Endometrium (tissue), 2 donors: ENCODE results near the gene MGAT3.

Experiments
- FAIRE-seq: peaks from 2 replicates; lab custom pipeline; 2012; peaks lifted over from hg19 to GRCh38; lab: Jason Lieb, UNC
- donor health status: control.
- donor health status: control.

MGAT3 gene

DNA sequence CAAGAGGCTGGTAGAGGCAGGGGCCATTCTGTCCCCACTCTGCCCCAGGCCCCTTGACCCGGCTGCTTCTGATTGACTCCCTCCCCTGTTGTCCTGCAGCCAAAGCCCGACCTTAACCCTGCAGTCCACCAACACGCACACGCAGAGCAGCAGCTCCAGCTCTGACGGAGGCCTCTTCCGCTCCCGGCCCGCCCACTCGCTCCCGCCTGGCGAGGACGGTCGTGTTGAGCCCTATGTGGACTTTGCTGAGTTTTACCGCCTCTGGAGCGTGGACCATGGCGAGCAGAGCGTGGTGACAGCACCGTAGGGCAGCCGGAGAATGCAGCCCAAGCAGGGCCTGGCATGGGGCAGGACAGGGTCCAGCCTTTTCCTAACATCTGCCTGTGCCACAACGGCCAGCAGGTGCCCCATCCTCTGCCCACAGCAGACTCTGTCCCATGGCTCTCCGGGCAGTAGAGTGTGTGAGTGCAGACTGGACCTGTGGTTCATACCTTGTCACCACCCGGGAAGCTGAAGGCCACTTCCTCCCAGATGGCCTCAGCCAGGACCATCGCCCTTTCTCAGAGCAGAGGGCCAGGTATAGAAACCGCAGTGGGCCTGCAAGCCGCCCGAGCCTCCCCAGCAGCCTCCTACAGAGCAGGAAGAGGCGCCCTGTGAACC, 26.8 kb upstream of the MGAT3 start:
- FAIRE-seq, result no peak

DNA sequence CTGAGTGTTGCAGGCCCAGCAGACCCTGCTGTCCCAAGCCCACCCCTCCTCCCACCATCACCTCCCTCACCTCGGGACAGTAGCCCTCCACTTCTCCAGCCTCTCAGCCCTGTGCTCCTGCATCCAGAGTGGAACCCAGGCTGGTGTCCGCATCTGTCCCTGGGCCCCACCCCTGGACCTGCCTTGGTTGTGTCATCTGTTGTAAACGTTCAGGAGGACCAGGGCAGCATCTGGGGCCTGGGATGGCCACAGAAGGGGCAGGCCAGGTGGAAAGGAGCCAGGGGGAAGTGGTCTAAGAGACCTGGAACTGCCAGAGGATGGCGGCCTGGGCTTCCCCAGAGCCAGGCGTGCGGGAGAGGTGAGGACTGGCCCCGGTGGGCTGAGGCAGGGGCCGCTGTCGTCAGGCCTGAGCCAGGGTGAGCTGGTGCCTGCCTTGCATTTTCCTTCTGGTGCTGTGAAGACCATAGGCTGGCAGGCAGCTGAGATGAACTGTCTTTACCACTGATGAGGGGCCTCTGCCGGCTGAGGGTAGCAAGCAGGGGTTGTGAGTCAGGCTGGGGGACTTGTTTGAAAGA, 26.1 kb upstream of the MGAT3 start:
- no peak for FAIRE-seq

DNA sequence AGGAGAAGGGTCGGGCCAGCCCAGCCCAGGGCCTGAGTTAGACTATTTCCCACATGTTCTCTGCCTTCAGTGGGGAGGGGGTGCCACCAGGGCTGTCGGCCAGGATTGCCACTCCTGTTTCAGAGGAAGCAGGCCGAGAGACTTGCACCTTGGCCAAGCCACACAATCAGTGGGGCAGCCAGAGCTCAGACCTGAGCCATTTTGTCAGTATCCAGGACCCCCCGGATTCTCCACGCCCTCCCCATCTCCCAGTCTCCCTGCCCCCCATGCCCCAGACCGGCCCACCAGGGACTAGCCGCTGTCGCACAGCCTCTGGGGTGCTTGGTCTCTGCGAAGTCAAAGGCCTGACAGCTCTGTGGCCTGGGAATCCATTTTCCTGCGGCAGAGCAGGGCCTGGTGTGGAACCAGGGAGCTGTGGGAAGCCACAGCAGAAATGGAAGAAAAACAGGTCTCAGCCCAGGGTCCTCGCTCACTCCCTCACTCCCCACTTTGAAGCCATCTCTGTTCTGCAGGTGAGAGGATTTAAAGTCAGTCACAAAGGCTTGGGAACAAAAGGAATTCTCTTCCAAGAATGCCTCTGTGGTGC, 25.5 kb upstream of the MGAT3 start:
- no peak for FAIRE-seq

DNA sequence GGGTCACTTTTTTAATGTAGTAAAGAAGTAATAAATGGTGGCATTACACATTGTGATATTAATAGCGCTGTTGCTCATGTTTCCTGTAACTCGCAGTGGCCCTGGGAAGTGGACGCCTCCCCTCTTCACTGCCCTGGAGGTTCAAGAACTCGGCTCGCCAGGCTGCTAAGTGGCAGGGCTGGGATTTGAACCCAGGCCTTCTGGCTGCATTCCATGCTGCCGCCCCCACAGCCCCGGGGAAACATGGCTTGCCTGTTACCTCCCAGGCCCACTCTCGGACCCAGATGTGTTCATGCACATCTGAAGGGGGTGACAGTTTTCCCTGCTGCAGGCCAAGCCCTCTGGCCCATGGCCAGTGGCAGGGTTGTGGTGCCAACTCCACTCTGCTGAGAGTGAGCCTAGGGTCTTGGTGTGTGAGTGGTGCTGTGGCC, 25.0 kb upstream of the MGAT3 start:
- no peak for FAIRE-seq

DNA sequence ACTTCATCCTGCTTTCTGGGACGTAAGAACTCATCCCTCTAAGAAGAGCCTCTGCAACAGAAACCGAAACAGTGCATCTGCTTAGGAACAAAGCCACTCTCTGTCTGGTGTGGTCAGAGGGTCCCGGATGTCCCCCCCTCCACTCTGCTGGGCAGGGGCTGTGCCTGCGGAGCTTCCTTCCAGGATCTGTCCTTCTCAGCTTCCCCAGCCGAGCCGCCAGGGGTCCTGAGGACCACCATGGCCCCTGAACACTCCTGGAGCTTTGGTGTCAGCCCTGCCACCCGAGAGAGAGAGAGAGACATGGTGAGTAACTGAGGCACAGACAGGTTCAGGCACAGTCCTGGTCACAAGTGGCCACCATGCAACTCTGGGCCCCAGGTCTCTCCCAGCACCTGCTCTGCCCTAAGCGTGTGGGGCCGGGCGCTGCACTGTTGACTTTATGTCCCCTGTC, 24.4 kb upstream of the MGAT3 start:
- no peak for FAIRE-seq

DNA sequence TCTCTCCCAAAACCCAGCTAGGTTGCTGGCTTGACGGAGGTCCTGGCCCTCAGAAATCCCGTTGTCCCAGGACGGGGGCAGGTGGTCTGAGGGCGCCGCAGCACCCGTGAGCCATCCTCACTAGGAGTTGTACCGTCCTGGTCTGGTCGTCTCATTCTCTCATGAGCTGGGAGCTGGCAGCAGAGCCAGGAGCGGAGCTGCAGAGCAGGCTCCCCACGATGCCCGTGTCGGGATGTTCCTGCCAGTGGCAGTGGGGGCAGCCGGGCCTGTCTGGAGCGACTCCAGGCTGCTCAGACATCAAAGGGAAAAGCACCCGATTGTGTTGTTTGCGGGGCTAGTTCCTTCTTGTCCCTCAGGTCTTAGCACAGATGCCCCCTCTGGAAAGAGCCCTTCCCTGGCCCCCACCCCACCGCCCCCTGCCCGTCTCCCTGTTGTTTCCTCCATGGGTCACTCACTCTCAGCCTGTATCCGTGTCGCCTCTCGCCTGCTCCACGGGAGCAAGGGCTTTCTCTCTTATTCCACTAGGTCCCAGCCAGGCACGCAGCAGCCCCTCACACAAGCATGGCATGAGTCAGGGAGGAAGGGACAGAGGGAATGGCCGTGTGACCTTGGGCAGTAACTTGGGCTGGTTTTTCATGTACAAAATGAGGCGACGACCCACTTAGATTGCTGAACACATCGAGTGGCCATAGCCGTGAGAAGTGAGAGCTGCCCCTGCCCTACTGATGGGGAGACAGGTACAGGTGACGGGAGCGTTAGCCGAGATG, 23.2 kb upstream of the MGAT3 start:
- FAIRE-seq, result no peak

DNA sequence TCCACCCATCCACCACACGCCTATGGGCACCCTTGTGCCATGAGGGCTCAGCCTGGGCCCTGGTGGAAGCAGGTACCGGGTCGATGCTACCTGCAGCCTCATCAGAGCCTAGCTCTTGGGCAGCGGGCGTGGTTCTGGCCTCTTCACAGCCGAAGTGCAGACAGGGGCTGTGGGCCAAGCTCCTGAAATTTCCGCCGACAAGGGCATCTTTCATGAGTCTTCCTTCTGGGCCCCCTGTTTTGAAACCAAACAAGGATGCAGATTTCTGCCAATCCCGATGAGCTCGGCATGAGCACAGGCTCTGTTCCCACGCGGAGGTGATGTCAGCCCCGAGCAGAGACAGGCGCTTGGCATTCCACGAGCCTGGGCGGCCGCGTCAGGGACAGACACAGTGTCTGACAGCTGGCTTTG, 22.6 kb upstream of the MGAT3 start:
- no peak for FAIRE-seq

DNA sequence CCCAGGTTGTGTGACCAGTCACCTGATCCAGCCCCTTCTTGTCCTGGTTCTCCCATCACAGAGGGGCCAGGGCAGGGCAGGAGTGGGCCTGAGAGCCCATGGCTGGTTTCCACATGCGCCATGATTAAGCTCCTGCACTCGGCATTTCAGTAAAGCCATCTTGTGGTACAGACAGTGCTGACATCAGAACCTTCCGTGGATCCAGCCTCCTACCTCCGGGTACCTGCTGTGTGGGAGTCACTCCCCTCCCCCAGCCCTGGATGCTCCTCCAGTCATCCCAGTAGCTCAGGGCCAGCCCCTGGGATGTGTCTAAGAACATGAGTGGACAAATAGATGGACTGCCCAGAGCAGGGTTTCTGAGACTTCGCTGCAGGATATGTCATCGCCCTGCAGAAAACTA, 22.1 kb upstream of the MGAT3 start:
- FAIRE-seq, result no peak

DNA sequence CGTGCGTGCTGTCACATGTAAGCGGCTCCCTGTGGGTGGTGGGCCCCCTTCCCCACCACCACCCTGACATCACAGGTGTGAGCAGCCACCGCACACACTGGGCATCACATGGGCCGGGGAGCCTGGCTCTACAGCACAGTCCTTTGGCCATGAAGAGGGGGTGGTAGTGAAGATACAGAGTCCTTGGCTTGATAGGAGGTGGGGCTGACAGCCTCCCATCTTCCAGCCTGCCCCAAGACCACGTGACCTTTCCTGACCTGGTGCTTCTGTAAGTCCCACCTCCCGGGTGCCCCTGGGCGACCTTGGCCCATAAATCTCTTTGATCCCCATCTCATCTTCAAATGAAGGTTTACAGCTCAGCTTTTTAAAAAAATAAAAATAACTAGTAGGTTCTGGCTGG, 21.2 kb upstream of the MGAT3 start:
- FAIRE-seq, result no peak

DNA sequence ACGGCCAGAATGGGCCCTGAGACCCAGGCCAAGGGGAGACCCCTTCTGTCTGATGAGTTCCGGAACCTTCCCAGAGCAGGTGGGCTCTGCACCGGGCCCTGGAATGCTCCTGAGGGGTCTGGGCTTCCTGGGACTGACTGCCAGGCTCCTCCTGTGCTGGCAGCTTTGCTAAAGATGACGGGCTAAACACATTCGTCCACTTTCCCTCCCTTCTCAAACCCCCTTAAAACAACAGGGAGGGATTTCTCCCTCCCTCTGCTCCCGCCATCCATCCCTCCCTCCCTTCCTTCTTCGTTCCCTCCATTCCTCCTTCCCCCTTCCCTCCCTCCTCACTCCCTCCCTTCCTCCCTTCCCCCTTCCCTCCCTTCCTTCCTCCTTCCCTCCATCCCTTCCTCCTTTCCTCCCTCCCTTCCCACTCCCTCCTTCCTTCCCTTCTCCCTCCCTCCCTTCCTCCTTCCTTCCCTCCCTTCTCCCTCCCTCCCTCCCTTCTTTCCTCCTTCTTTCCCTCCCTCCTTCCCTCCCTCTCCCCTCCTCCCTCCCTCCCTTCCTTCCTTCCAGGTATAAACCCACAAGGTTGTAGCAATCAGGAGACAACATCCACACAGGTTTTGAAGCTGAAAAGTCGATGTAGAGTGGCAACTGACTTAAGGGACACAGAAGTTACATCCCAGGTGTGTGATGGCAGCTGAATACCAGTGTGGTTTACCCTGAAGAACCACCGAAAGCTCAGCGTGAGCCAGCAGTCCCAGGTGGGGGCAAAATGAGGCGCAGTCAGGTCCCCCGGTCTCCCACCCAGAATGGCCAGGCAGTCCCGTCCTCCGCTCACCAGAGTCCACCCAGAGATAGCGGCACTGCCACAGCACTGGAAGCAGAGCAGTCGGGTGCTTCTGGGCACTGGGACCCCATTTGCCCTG, 18.8 kb upstream of the MGAT3 start:
- FAIRE-seq, result no peak

DNA sequence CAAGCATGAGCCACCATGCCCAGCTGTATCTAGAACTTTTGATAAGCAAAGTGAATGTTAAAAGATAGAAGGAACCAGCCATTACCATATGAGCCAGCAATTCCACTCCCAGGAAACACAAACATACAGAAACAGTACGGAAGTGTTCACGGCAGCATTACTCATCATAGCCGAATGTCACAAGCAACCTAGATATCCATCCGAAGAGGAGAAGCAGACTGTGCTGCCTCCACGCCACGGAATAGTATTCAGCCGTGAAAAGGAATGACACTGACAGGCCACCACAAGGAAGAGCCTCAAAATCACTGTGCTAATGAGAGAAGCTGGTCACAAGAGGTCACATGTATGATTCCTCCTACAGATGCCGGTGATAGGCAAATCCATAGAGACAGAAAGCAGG, 17.6 kb upstream of the MGAT3 start:
- no peak for FAIRE-seq

DNA sequence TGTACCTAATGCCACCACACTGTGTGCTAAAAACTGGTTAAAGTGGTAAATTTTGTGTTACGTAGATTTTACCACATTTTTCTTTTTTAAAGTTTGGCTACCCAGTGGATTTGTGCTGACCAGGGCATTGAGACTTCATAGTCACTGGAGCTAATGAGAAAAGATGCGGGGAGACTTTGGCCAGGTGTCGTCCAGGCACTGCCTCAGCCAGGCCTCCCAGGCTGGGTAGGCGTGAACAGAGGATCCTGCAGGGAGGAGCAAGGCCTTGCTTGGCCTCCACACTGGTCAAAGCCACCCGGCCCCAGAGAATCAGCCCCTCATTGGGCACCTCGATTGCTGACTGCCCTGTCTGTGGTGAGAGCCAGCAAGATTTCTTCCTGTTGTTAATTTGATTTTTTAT, 13.4 kb upstream of the MGAT3 start:
- FAIRE-seq, result no peak

DNA sequence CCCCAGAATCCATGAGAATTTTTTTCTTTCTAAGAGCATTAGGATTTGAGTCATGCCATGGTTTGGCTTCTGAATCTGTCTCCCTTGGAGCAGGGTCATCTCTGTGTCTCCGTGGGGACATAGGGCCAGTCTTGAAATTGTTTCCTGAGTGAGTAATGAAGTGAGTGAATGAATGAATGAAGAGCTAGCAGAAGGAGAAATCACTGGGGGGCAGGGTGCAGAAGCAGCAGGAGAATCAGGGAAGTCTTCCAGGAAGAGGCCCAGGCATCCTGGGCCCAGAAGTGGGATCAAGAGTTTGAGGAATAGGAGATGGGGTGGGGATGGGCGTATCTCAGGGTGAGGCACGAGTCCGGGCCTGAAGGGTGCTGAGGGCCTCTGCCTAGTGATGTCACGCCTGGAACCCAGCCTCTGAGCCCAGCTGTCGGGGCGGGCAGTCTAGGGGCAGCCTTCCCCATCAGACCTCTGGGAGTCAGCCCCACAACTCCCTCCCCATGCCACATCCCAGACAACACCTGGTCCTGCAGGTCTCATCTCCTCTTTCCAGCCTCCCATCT, 12.5 kb upstream of the MGAT3 start:
- FAIRE-seq, result no peak

DNA sequence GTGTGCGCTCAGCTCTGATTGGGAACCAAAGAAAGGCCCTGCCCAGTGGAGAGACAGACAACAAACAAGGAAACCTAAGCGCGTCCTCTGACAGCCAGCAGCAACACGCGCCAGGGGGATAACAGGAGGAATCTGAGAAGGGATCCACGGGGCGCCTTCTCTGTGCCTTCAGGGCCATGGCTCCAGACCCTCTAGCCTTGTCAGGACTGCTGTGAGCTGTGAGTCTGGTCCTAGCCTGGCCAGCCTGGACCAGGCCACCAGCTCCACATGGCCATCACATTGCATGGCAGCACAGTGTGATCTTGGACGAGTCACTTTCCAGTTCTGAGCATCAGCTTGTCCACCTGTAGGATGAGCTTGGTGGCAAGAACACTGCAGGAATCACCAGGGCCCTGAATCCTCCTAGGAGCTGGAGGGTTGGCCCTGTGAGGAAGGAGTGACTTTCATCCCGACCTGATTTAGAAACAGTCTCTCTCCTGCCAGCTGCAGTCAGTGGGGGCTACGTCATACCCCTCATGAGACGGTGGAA, 11.8 kb upstream of the MGAT3 start:
- FAIRE-seq, result no peak

DNA sequence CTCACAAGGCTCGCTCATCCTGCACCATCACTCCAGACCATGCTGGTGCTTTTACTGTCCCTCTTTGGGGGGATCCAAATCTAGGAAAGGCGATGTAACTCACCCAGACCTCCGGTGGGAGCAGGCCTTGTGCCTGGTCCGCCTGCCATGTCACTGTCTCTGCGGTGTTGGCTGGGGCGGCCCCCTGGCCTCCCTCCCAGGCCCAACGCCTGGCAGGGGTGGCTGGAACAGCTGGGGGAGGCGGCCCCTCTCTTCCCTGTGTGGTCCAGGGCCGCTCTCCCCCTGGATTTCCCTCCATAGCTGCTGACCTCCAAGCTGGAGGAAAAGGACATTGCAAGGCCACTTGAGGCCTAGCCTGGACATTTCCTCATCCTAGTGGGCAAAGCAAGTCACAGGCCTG, 11.1 kb upstream of the MGAT3 start:
- FAIRE-seq, result no peak

DNA sequence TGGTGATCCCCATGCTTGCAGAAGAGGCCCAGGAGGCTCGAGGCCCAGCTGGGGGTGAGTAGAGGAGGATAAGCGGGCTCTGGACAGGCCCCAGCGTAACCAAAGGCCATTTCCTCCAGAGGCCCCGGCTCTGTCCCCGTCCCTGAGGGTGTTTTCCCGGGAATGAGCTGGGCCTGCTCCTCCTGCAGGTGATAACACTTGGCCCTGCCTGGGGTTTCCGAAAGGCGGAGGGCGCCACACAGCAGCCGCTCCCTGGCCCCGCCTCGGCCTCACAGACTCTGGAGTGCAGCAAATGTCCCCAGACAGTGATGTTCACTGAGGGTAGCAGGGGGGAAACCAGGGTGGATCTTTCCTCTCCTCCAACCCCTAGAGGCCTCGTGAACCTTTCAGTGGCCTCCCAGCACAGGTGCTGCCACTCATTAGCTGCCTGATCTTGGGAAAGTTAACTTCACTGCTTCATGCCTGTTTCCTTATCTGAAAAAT, 10.5 kb upstream of the MGAT3 start:
- FAIRE-seq, result no peak

DNA sequence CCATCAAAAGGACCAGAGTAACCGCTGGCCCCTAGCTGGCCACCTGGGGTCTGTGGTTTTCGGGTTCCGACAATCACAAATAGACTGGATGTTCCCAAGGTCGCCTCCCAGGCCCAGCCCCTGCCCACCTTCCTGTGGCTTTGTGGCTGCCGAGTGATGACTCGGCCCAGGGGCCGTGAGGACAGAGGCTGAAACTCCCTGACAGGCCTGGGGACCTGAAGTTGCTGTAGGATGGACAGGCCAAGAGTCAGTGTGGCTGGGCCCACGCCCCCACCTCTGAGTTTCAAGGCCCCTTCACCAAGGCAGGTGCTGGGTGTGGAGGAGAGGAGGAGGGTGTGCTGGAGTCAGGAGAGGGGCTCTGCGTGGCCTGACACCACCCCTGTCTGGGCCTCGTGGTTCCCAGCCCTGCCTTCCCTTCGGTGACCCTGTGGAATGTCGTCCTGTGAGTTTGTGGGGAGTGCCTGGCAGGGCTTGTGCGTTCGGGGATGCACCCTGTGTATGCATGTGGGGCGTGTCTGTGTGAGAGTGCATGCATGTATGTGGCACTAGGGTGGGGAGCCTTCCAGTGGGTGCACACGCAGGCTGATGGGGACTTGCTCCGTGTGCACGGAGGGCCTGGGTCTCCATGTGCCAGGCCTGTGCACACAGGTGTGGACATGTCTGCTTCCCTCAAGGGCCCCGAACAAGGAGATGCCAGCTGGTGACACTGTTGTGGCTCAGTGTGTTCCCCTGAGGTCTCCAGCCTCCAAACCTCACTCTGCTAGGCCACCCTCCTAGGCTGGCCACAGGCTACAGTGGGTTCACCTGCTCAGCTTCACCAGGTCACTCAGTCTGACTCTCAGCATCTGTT, 8.4 kb upstream of the MGAT3 start:
- FAIRE-seq, result no peak

DNA sequence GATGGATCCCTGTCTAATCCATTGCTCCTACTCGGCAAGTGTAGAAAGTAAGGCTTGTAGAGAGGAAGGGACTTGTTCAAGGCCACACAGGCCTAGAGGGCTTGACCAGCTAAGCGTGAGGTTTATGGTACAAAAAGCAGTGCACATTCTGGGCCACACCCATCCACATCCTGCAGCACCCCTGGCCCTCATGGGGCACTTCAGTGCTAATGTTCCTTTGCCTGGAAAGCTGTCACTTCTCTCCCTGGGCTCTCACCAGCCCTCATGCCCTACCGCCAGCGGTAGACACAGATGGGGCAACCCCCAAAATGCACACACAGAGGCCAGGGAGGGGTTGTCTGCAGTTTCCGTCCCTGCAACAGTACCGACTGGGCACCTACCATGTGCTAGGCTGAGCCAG, 7.1 kb upstream of the MGAT3 start:
- FAIRE-seq, result no peak

DNA sequence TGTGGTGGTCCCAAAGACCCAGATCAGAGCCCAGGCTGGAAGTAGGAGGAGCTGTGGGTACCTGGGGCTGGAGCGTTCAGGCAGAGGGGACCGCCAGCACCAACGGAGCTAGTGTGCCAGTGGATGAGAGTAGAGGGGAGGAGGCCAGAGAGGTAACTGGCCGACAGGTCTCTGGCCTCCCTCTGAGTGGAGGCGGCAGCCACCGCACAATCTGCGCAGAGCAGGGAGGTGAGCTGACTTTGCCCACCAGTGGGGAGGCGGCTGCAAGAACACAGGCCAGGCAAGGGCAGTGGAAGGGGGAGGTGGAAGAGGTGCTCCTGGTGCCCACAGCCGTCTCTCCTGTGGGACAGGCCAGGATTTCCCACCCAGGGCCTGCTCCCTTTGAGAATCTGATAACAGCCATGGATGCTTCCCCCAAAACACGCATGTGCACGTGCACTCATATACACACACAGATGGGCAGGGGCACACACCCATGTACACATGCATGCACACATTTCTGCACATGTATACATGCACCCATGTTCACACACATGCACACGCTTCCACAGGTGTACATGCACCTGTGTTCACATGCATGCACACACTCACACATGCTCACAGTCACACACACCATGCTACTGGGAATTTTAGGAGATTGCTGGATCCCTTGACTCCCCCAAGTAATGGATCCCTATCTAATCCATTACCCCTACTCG, 6.4 kb upstream of the MGAT3 start:
- FAIRE-seq, result no peak

DNA sequence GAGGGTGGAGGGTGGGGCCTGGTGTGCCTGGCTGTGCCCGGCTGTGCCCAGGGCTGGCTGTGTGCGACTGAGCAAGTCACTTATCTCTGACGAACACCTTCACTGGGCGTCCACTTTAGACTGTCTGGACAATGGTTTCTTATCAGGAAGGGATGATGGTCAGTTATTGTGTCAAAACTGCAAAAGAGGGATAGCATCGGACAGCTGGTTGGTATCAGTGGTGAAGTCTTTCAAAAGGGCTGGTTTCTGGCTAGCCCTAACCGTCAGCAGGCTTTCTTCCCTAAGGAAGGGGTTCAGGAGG, 4.1 kb upstream of the MGAT3 start:
- no peak for FAIRE-seq
